Measurements from ENCODE around the gene DMP1.
"Not testable (repeated sequence)": the region's sequence is repeated elsewhere in the genome, so short reads cannot be mapped to it uniquely, and the experiment has no call there.

The DMP1 gene

GRCh38 chr4:87680271-87680670 is 30.2 kb downstream of the DMP1 start:
- DNase-seq (ENCODE audit: low read depth in 2 of 2, low spot score in 1 of 2), result no peak

DNA sequence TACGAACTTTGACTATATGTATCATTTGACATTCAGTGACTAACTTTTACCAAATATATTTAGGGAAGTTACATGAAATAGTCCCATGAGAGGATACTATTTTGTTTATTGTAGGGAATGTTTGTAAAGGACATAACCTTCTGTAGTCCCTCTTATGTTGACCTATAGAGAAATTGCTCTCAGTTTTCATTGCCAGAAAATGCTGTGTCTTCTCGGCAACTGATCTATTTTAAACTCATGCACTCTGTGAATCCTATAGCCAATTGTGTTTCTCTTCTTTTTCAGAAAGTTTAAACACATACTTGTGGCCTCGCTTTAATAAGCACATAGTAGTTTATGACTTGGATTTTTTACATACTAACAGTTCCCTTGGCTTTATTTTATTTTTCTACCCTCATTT is 38.2 kb downstream of the DMP1 start:
- DNase-seq (ENCODE audit: low read depth in 2 of 2, low spot score in 1 of 2), result no peak

GRCh38 chr4:87690947-87691346 is 40.9 kb downstream of the DMP1 start:
- DNase-seq (ENCODE audit: low read depth in 2 of 2, low spot score in 1 of 2), result not testable (repeated sequence)

DNA sequence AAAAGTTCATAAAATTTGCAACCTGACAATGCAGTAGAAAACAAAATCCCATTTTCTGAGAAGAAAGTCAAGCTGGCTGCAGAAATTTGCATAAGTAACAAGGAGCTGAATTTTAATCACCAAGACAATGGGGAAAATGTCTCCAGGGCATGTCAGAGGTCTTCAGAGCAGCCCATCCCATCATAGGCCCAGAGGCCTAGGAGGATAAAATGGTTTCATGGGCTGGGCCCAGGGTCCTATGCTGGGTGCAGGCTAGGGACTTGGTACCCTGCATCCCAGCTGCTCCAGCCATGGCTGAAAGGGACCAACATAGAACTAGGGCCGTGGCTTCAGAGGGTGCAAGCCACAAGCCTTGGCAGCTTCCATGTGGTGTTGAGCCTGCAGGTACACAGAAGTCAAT is 42.0 kb downstream of the DMP1 start:
- DNase-seq (ENCODE audit: low read depth in 2 of 2, low spot score in 1 of 2), result not testable (repeated sequence)

- no peak for DNase-seq (ENCODE audit: low read depth in 2 of 2, low spot score in 1 of 2)
Observed at GRCh38 chr4:87697272-87697671, 47.2 kb downstream of the DMP1 start.

GRCh38 chr4:87697945-87698344 is 47.9 kb downstream of the DMP1 start:
- DNase-seq (ENCODE audit: low read depth in 2 of 2, low spot score in 1 of 2), result no peak

- no peak for DNase-seq (ENCODE audit: low read depth in 2 of 2, low spot score in 1 of 2)
Observed at GRCh38 chr4:87698394-87698793, 48.3 kb downstream of the DMP1 start.

GRCh38 chr4:87704001-87704400 is 53.9 kb downstream of the DMP1 start:
- no peak for DNase-seq (ENCODE audit: low read depth in 2 of 2, low spot score in 1 of 2)

GRCh38 chr4:87707279-87707918 is 57.3 kb downstream of the DMP1 start:
- no peak for DNase-seq (ENCODE audit: low read depth in 2 of 2, low spot score in 1 of 2)

Measured in stimulated activated CD8-positive, alpha-beta memory T cell treated with anti-CD3 and anti-CD28 coated beads, Interleukin-4, amount 100 ng/mL, for 1 hour (primary cell).